IMR-90 (cell line): Measurements from ENCODE around the gene WFDC10A. TPM values are rescaled to one million over a fixed set of nuclear protein-coding genes. Genes with fewer than 3 reads are reported as not detected.
"Not testable (repeated sequence)": the region's sequence is repeated elsewhere in the genome, so short reads cannot be mapped to it uniquely, and the experiment has no call there.

Experiments
- ATAC-seq: fragments of 200-7000 bp; cut with Tn5 transposase; 2 replicates; pipeline ENCODE4 v1.9.1; 2020; ENCODE audit warnings: low read depth, mild to moderate bottlenecking, moderate library complexity
- BruUV-seq: library from RNA; stranded (reverse); fragments of 400-500 nt; replicated peaks from 2 replicates; lab custom pipeline; 2021; lab: Mats Ljungman, UMichigan
- CTCF ChIA-PET: fragments of 300-600 bp; formaldehyde crosslinking; extraction: SDS; loops from one replicate; lab custom pipeline; 2021; ENCODE audit warnings: antibody characterized with exemption; lab: Yijun Ruan, JAX
- POLR2A ChIA-PET: fragments of 300-600 bp; sonication (Branson Sonifier 250); formaldehyde crosslinking; loops from one replicate; lab custom pipeline; 2022; ENCODE audit warnings: antibody characterized with exemption; ENCODE audit not compliant: unreplicated experiment; lab: Charles Lee
- DNase-seq: peaks from one replicate; pipeline ENCODE4 v3.0.0; 2013
- H2AFZ ChIP-seq: replicated peaks from 2 replicates; pipeline ENCODE3; 2013; ENCODE audit warnings: low read length, mild to moderate bottlenecking; ENCODE audit not compliant: poor library complexity
- H2AK5ac ChIP-seq: 2 replicates; pipeline ENCODE4 v1.6.1; 2013; ENCODE audit warnings: low read depth, low read length, inconsistent platforms
- H2AK9ac ChIP-seq: replicated peaks from 2 replicates; pipeline ENCODE3; 2013; ENCODE audit warnings: mild to moderate bottlenecking, low read depth, low read length, moderate library complexity; ENCODE audit not compliant: poor library complexity
- H2BK120ac ChIP-seq: 2 replicates; pipeline ENCODE4 v1.6.1; 2013; ENCODE audit warnings: low read depth, low read length, inconsistent platforms
- H2BK15ac ChIP-seq: 3 replicates; pipeline ENCODE4 v1.6.1; 2013; ENCODE audit warnings: low read depth, low read length, inconsistent platforms
- H2BK20ac ChIP-seq: 2 replicates; pipeline ENCODE4 v1.6.1; 2013; ENCODE audit warnings: low read depth, mild to moderate bottlenecking, inconsistent platforms, low read length, moderate library complexity
- H2BK5ac ChIP-seq: 2 replicates; pipeline ENCODE4 v1.6.1; 2013; ENCODE audit warnings: mild to moderate bottlenecking, low read depth, low read length, inconsistent platforms; ENCODE audit not compliant: poor library complexity, severe bottlenecking
- H3K14ac ChIP-seq: replicated peaks from 2 replicates; pipeline ENCODE4 v1.6.1; 2013; ENCODE audit warnings: low read depth, low read length, inconsistent platforms
- H3K18ac ChIP-seq: 2 replicates; pipeline ENCODE4 v1.6.1; 2013; ENCODE audit warnings: low read depth, low read length, control low read depth
- H3K23ac ChIP-seq: 2 replicates; pipeline ENCODE4 v1.6.1; 2013; ENCODE audit warnings: low read depth, low read length, inconsistent platforms
- H3K27ac ChIP-seq: 2 replicates; pipeline ENCODE4 v1.5.1; 2013; ENCODE audit warnings: mild to moderate bottlenecking, control low read depth, low read length; ENCODE audit not compliant: insufficient read depth
- H3K27me3 ChIP-seq: 2 replicates; pipeline ENCODE4 v1.6.1; 2013; ENCODE audit warnings: low read length; ENCODE audit not compliant: control insufficient read depth, insufficient read depth
- H3K36me3 ChIP-seq: 2 replicates; pipeline ENCODE4 v1.6.1; 2013; ENCODE audit warnings: low read length, mixed read lengths; ENCODE audit not compliant: control insufficient read depth, insufficient read depth
- H3K4ac ChIP-seq: 2 replicates; pipeline ENCODE4 v1.6.1; 2013; ENCODE audit warnings: low read depth, low read length, inconsistent platforms
- H3K4me1 ChIP-seq: 2 replicates; pipeline ENCODE4 v1.6.1; 2013; ENCODE audit warnings: low read length, mixed read lengths; ENCODE audit not compliant: control insufficient read depth, insufficient read depth
- H3K4me2 ChIP-seq: 2 replicates; pipeline ENCODE4 v1.6.1; 2013; ENCODE audit warnings: low read depth, mild to moderate bottlenecking, control low read depth, low read length, moderate library complexity
- H3K4me3 ChIP-seq: 2 replicates; pipeline ENCODE4 v1.5.1; 2013; ENCODE audit warnings: low read depth, mild to moderate bottlenecking, control low read depth, low read length, moderate library complexity; ENCODE audit not compliant: insufficient read depth
- H3K56ac ChIP-seq: 2 replicates; pipeline ENCODE4 v1.6.1; 2013; ENCODE audit warnings: low read length, inconsistent platforms; ENCODE audit not compliant: insufficient read depth; ENCODE audit errors: extremely low read depth
- H3K79me1 ChIP-seq, 2 experiments: 2 replicates each; pipeline ENCODE4 v1.6.1; 2013; ENCODE audit warnings: low read length in 2 of 2, inconsistent platforms in 1 of 2, low read depth in 1 of 2
- H3K9ac ChIP-seq: 2 replicates; pipeline ENCODE4 v1.6.1; 2013; ENCODE audit warnings: low read depth, low read length, control low read depth
- H3K9me1 ChIP-seq: 2 replicates; pipeline ENCODE4 v1.6.1; 2013; ENCODE audit warnings: low read length, inconsistent platforms; ENCODE audit not compliant: insufficient read depth
- H3K9me3 ChIP-seq: 2 replicates; pipeline ENCODE4 v1.6.1; 2013; ENCODE audit warnings: low read length; ENCODE audit not compliant: control insufficient read depth, insufficient read depth
- H4K20me1 ChIP-seq: 2 replicates; pipeline ENCODE4 v1.6.1; 2013; ENCODE audit warnings: low read length, inconsistent platforms; ENCODE audit not compliant: insufficient read depth
- H4K5ac ChIP-seq: 2 replicates; pipeline ENCODE4 v1.6.1; 2013; ENCODE audit warnings: mild to moderate bottlenecking, low read depth, low read length, control low read depth
- H4K8ac ChIP-seq, 2 experiments: 2 replicates each; pipeline ENCODE4 v1.6.1; 2013; ENCODE audit warnings: low read depth in 2 of 2, low read length in 2 of 2, control low read depth in 1 of 2, inconsistent platforms in 1 of 2
- H4K91ac ChIP-seq: 2 replicates; pipeline ENCODE4 v1.6.1; 2013; ENCODE audit warnings: low read depth, low read length, inconsistent platforms; ENCODE audit not compliant: insufficient read depth
- WGBS, 2 experiments: methylation state at CpG; one replicate each; pipeline versions ENCODE4 v1.1.5 to v1.1.7; 2013; ENCODE audit warnings: missing lambda C conversion rate in 2 of 2; ENCODE audit not compliant: insufficient read length in 1 of 2; ENCODE audit errors: extremely low coverage in 2 of 2; 5-methylcytosine and 5-hydroxymethylcytosine counted together
- dilution Hi-C: fragments of 300-500 bp; cut with HindIII; formaldehyde crosslinking; loops from one replicate; pipeline ENCODE4 v1.14.3; 2018; ENCODE audit warnings: low sequenced_read_pairs; ENCODE audit not compliant: unreplicated experiment
- in situ Hi-C: fragments of 300-500 bp; cut with MboI; formaldehyde crosslinking; loops from 3 replicates; pipeline ENCODE4 v1.14.3; 2019; ENCODE audit warnings: low sequenced_read_pairs, inconsistent platforms, mixed read lengths
- intact Hi-C: fragments of 100-400 bp; cut with micrococcal nuclease; formaldehyde crosslinking; loops from 2 replicates; pipeline ENCODE4 v1.10.0; 2022
- polyA plus RNA-seq, 3 experiments: library from polyadenylated mRNA; depleted of rRNA; stranded (reverse); fragments of >200 nt; gene quantifications; 2 replicates each; pipeline ENCODE4 v1.2.3, GENCODE V29; 2012; ENCODE audit warnings: low replicate concordance in 1 of 3
- total RNA-seq: library from RNA; depleted of rRNA; stranded (reverse); fragments of >200 nt; gene quantifications from 2 replicates; pipeline ENCODE4 v1.2.3, GENCODE V29; 2012

Gene WFDC10A
- total and polyA plus RNA-seq, 2 of the 4 experiments (the other 2 are of a cell fraction) = not detected

DNA sequence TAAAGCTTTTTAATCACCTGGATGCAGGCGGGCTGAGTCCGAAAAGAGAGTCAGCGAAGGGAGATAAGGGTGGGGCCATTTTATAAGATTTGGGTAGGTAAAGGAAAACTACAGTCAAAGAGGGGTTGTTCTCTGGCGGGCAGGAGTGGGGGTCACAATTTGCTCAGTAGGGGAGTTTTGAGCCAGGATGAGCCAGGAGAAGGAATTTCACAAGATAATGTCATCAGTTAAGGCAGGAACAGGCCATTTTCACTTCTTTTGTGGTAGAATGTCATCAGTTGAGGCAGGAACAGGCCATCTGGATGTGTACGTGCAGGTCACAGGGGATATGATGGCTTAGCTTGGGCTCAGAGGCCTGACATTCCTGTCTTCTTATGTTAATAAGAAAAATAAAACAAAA lies 45.2 kb upstream of the WFDC10A start:
- in situ Hi-C loops, H4K8ac ChIP-seq, H3K4me3 ChIP-seq, dilution Hi-C loops, H2AK5ac ChIP-seq, H3K36me3 ChIP-seq, H3K4ac ChIP-seq, H3K56ac ChIP-seq, intact Hi-C loops, H3K9ac ChIP-seq, H3K9me1 ChIP-seq, H4K91ac ChIP-seq, H3K79me1 ChIP-seq, H3K4me2 ChIP-seq, H2BK20ac ChIP-seq, H2BK5ac ChIP-seq, H4K5ac ChIP-seq, H4K20me1 ChIP-seq, H3K27me3 ChIP-seq, H2BK120ac ChIP-seq, H2AFZ ChIP-seq, H3K14ac ChIP-seq, H3K18ac ChIP-seq, H2BK15ac ChIP-seq, H3K4me1 ChIP-seq, H3K23ac ChIP-seq, POLR2A ChIA-PET, H2AK9ac ChIP-seq, H3K9me3 ChIP-seq, BruUV-seq, H3K27ac ChIP-seq, DNase-seq, ATAC-seq: not testable (repeated sequence)
- CTCF ChIA-PET = interaction anchor here (1.4 kb wide), 1 partner anchor 45 kb away, joined by 4 read pairs; the partner anchor contains the start of gene WFDC10A
- 78% methylated on average over 3 of the region's 5 CpGs; no CpG with 5 or more reads in 1 of the 2 experiments for WGBS, 2 experiments

DNA sequence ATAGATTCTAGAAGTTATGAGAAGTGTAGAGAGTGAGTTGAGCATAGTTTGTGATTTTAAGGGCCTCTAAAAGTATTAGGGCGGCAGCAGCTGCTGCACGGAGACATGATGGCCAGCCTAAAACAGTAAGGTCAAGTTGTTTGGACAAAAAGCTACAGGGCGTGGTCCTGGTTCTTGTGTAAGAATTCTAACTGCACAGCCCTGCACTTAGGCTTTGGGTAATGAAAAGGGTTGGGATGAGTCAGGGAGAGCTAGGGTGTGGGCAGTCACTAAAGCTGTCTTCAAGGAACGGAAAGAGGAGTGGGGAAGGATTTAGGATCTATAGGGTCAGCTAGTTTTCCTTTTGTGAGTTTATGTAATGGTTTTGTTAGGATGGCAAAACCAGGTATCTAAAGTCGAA lies 43.6 kb upstream of the WFDC10A start:
- H3K23ac ChIP-seq, H3K4me2 ChIP-seq, H2BK120ac ChIP-seq, H3K18ac ChIP-seq, H3K36me3 ChIP-seq, POLR2A ChIA-PET, H2BK15ac ChIP-seq, H3K14ac ChIP-seq, H3K27me3 ChIP-seq, DNase-seq, ATAC-seq, H3K9me1 ChIP-seq, H3K4me3 ChIP-seq, H3K4ac ChIP-seq, H3K9ac ChIP-seq, H4K91ac ChIP-seq, H3K27ac ChIP-seq, BruUV-seq, H3K9me3 ChIP-seq, H3K4me1 ChIP-seq, in situ Hi-C loops, H2BK5ac ChIP-seq, CTCF ChIA-PET, dilution Hi-C loops, H2AK9ac ChIP-seq, H3K56ac ChIP-seq, H2AFZ ChIP-seq, H4K5ac ChIP-seq, H4K20me1 ChIP-seq, H2BK20ac ChIP-seq, H3K79me1 ChIP-seq, intact Hi-C loops, H2AK5ac ChIP-seq, H4K8ac ChIP-seq: not testable (repeated sequence)
- 89% methylated on average over 2 of the region's 5 CpGs; no CpG with 5 or more reads in 1 of the 2 experiments for WGBS, 2 experiments
